CD4-positive, CD25-positive, alpha-beta regulatory T cell (primary cell): Measurements from ENCODE around the gene MYO5B. TPM values are rescaled to one million over a fixed set of nuclear protein-coding genes. Genes with fewer than 3 reads are reported as not detected.
"Not testable (repeated sequence)": the region's sequence is repeated elsewhere in the genome, so short reads cannot be mapped to it uniquely, and the experiment has no call there.

ENCODE experiments used
- ATAC-seq, 2 donors: fragments of 150-1000 bp; cut with Tn5 transposase; one replicate each; pipeline ENCODE4 v1.10.0; 2021; ENCODE audit warnings: low read depth in 2 of 2, moderate number of reproducible peaks in 2 of 2, moderate library complexity in 1 of 2
- DNase-seq, 3 donors: peaks; one replicate each; pipeline versions ENCODE4 v3.0.0 to v3.0.0-alpha.2; 2012 to 2022; ENCODE audit warnings: mixed read lengths in 1 of 3
- H3K27ac ChIP-seq: one replicate; pipeline ENCODE4 v1.7.0; 2013; ENCODE audit warnings: mild to moderate bottlenecking, low read length; ENCODE audit not compliant: insufficient read depth, poor library complexity, severe bottlenecking
- H3K27me3 ChIP-seq: one replicate; pipeline ENCODE4 v1.7.0; 2013; ENCODE audit warnings: low read length; ENCODE audit not compliant: control insufficient read depth, insufficient read depth
- H3K36me3 ChIP-seq: one replicate; pipeline ENCODE4 v1.7.0; 2013; ENCODE audit warnings: mild to moderate bottlenecking, low read length, moderate library complexity; ENCODE audit not compliant: control insufficient read depth, insufficient read depth
- H3K4me1 ChIP-seq: 2 replicates; pipeline ENCODE4 v1.7.0; 2013; ENCODE audit warnings: mild to moderate bottlenecking, low read length; ENCODE audit not compliant: insufficient read depth, control insufficient read depth, poor library complexity, severe bottlenecking
- H3K4me3 ChIP-seq: one replicate; pipeline ENCODE4 v1.7.0; 2013; ENCODE audit warnings: low read depth, mild to moderate bottlenecking, low read length, moderate library complexity
- H3K9me3 ChIP-seq, 2 experiments: 1 replicate in 1 of 2; 2 replicates in 1 of 2; pipeline ENCODE4 v1.7.0; 2013; ENCODE audit warnings: low read length in 2 of 2, mild to moderate bottlenecking in 1 of 2, moderate library complexity in 1 of 2; ENCODE audit not compliant: control insufficient read depth in 2 of 2
- H3K27ac Mint-ChIP-seq, 3 donors: one replicate each; pipeline ENCODE4 v1.8.0; 2020 to 2022; ENCODE audit warnings: mild to moderate bottlenecking in 3 of 3, mixed read lengths in 3 of 3, moderate library complexity in 2 of 3
- H3K27me3 Mint-ChIP-seq: one replicate; pipeline ENCODE4 v1.8.0; 2022; ENCODE audit warnings: mild to moderate bottlenecking, mixed read lengths
- H3K36me3 Mint-ChIP-seq: one replicate; pipeline ENCODE4 v1.8.0; 2020; ENCODE audit warnings: mixed read lengths
- H3K4me1 Mint-ChIP-seq, 4 donors: one replicate each; pipeline ENCODE4 v1.8.0; 2020 to 2022; ENCODE audit warnings: mixed read lengths in 4 of 4, mild to moderate bottlenecking in 1 of 4
- H3K4me3 Mint-ChIP-seq, 4 donors: one replicate each; pipeline ENCODE4 v1.8.0; 2020 to 2022; ENCODE audit warnings: mild to moderate bottlenecking in 4 of 4, mixed read lengths in 4 of 4, moderate library complexity in 3 of 4
- H3K9me3 Mint-ChIP-seq, 7 donors: one replicate each; pipeline ENCODE4 v1.8.0; 2020 to 2022; ENCODE audit warnings: mixed read lengths in 7 of 7, mild to moderate bottlenecking in 3 of 7, moderate library complexity in 2 of 7
- polyA plus RNA-seq, 4 donors: library from polyadenylated mRNA; unstranded; fragments of 300-500 nt; fragmentation: Illumina TruSeq; gene quantifications; one replicate each; pipeline ENCODE4 v1.2.3, GENCODE V29; 2021
- total RNA-seq: library from RNA; stranded (reverse); gene quantifications from one replicate; pipeline ENCODE4 v1.2.3, GENCODE V29; 2022

Gene MYO5B
- total and polyA plus RNA-seq, 5 donors from 2014 or later, result 0.02 to 0.03 TPM; not detected in 3

DNA sequence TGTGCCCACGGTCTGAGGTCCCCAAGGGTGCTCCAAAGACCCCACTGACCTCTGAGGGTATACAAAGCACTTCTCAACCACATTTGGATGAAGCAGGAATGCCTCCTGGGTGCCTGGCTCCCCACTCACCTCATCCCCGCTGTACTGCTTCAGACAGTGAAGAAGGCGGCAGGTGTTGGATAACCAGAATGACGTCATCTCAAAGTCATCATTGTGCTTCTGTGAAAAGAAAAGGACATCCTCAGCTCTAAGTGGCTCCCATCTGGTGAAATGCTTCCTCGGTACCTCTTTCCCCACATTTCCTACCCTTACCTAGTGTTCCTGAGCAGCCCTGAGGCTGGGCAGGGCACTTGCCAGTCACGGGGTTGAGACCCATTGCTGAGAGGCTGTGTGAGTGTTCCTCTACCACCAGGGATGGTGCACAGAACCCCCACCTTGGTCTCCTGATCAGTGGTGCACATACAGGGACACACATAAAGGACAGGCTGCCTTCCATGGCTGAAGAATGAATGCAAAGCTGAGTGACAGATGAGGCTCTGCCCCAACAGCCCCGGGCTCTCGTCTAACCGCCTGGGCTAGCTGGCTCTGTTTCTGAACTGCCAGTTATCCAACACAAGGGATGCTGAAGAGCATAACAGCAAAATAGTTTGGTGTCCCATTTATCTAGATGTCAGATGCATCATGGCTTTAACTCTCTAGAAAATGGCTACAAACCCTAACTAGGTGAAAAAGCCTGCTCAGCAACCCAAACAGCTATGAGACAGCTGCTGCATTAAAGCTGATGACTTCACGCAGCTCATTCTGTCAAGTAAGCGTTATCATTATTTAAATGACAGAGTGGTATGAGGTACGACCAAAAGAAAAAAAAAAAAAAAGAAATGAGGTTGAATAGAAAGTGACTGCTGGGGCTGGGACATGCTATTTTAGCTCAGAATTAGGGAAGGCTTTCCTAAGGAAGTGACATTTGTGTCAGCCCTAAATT, 353.4 kb downstream of the MYO5B start:
- no peaks in the 10 kb centered on the region for H3K4me1 ChIP-seq
- H3K36me3 Mint-ChIP-seq, result no peaks in the 10 kb centered on the region
- peaks cover 5% of the 10 kb centered on the region for H3K27me3 Mint-ChIP-seq
- no peaks in the 10 kb centered on the region for H3K9me3 ChIP-seq
- H3K9me3 Mint-ChIP-seq, result peaks cover 0 to 2% (median 0%) of the 10 kb centered on the region in 7 donors
- peaks cover 0 to 3% (median 0%) of the 10 kb centered on the region in 4 donors for H3K4me1 Mint-ChIP-seq
- no peak overlapping the region for H3K4me3 ChIP-seq
- no peak overlapping the region for H3K27ac Mint-ChIP-seq
- ATAC-seq, result no peak
- H3K27ac ChIP-seq, result no peak overlapping the region
- no peak overlapping the region for H3K4me3 Mint-ChIP-seq
- no peak for DNase-seq
- no peaks in the 10 kb centered on the region for H3K27me3 ChIP-seq
- H3K36me3 ChIP-seq, result no peaks in the 10 kb centered on the region

DNA sequence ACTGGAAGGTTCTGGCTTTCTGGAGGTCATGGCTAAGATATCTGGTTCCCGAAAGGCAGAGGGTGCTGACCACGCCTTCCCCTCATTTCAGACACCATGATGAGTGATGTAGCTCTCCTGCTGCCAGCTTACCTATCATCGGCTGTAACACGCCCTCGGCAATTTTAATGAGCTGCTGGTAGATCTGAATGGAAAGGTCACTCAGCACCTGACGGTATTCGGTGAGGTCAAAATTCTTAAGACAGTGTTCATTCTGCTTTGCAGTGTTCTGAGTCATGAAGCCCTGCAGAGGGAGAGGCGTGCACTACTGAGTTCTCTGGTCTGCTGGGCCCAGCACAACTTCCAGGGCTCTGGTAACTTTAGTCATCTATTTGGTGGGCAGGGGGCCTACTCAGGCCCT, 355.9 kb downstream of the MYO5B start:
- ATAC-seq, result no peak
- peaks cover 0 to 2% (median 0%) of the 10 kb centered on the region in 7 donors for H3K9me3 Mint-ChIP-seq

DNA sequence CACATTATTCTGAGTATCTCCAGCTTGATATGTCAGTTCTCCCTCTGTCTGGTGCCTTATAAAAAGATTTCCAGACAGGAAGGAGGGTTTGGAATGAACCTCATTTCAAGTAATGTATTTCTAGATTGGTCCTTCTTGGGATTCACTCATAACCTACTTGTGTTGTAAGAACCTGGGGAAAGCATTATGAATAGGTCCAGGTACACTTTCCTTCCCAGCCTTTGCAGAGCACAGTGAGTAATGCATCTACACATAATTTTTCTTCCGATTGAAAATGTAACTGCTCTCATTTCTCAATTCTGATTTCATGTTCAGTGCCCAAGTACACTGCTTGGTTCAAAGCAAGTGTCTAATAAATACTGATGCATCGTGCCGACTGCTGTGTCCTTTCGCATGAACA, 356.6 kb downstream of the MYO5B start:
- H3K27me3 Mint-ChIP-seq, result peaks cover 5% of the 10 kb centered on the region
- Histone ChIP-seq H3K36me3 (no peaks in the 10 kb centered on the region), H3K4me1 (no peaks in the 10 kb centered on the region), H3K27ac (no peak overlapping the region), H3K4me3 (no peak overlapping the region), H3K9me3 (no peaks in the 10 kb centered on the region), H3K27me3 (no peaks in the 10 kb centered on the region)
- DNase-seq (no peak), ATAC-seq (no peak)
- H3K4me3 Mint-ChIP-seq, result no peak overlapping the region
- H3K9me3 Mint-ChIP-seq, result peaks cover 0 to 2% (median 0%) of the 10 kb centered on the region in 7 donors
- H3K4me1 Mint-ChIP-seq, result peaks cover 0 to 5% (median 4%) of the 10 kb centered on the region in 4 donors
- H3K27ac Mint-ChIP-seq, result no peak overlapping the region
- H3K36me3 Mint-ChIP-seq, result no peaks in the 10 kb centered on the region

More for the DNA sequence above, 355.9 kb downstream of the MYO5B start:
- no peak for DNase-seq
- H3K4me1 ChIP-seq, result no peaks in the 10 kb centered on the region
- Mint-ChIP-seq H3K4me3 (no peak overlapping the region), H3K4me1 (peaks cover 0 to 5% (median 3%) of the 10 kb centered on the region in 4 donors), H3K36me3 (no peaks in the 10 kb centered on the region), H3K27me3 (peaks cover 5% of the 10 kb centered on the region), H3K27ac (no peak overlapping the region)
- H3K27ac ChIP-seq, result no peak overlapping the region
- H3K9me3 ChIP-seq, result no peaks in the 10 kb centered on the region
- no peaks in the 10 kb centered on the region for H3K36me3 ChIP-seq
- no peaks in the 10 kb centered on the region for H3K27me3 ChIP-seq
- no peak overlapping the region for H3K4me3 ChIP-seq

DNA sequence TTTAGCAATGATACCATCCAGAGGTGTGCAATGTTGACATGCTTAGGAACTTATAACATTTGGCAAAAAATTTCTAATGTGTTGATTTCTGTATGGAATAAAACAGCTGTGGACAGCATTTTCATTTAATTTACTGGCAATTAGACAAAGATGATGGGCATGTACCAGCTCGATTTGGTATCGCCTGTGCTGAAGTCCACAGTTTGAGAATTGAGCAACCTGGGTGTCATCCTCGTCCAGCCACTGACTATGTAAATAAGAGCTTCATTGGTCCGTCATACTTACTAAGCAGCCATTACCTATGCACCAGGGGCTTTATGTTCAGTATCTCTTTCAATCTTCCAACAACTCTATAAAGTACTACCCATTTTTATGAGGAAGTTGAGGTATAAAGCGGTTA, 357.1 kb downstream of the MYO5B start:
- H3K27me3 ChIP-seq, result no peaks in the 10 kb centered on the region
- ATAC-seq (no peak), DNase-seq (no peak)
- no peaks in the 10 kb centered on the region for H3K4me1 ChIP-seq
- no peaks in the 10 kb centered on the region for H3K36me3 ChIP-seq
- Mint-ChIP-seq H3K27me3 (peaks cover 5% of the 10 kb centered on the region), H3K4me3 (no peak overlapping the region), H3K9me3 (peaks cover 0 to 2% (median 0%) of the 10 kb centered on the region in 7 donors), H3K36me3 (no peaks in the 10 kb centered on the region), H3K27ac (no peak overlapping the region), H3K4me1 (peaks cover 0 to 5% (median 4%) of the 10 kb centered on the region in 4 donors)
- no peak overlapping the region for H3K4me3 ChIP-seq
- no peaks in the 10 kb centered on the region for H3K9me3 ChIP-seq
- no peak overlapping the region for H3K27ac ChIP-seq

DNA sequence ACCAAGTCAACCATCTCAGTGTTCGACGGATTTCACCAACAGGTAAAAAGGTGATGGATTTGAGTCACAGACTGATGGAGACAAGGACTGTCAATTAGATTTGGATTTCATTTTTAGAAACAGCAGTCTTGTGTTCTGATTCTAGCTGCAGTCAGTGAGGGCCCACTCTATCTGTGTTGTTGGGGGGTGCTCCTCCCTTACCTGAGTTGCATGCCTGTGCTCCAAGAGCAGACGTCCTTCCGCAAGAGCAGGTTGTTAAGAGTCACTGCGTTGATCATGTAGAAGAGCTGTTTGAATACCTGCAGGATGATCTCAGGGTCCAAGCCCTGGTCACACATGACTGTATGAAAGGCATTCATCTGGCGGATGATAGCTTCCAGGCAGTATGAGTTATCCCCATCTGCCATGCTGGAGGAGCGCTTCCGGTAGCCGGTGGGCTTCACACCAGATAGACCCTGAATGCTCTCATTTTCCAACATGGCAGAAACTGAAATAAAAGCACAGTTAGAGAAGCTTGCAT, 357.6 kb downstream of the MYO5B start:
- not testable (repeated sequence) for H3K4me1 Mint-ChIP-seq, H3K27me3 Mint-ChIP-seq, H3K27ac Mint-ChIP-seq, H3K9me3 Mint-ChIP-seq, H3K4me1 ChIP-seq, H3K36me3 Mint-ChIP-seq, H3K27me3 ChIP-seq, H3K4me3 ChIP-seq, H3K36me3 ChIP-seq, H3K4me3 Mint-ChIP-seq, ATAC-seq, H3K9me3 ChIP-seq, H3K27ac ChIP-seq, DNase-seq

DNA sequence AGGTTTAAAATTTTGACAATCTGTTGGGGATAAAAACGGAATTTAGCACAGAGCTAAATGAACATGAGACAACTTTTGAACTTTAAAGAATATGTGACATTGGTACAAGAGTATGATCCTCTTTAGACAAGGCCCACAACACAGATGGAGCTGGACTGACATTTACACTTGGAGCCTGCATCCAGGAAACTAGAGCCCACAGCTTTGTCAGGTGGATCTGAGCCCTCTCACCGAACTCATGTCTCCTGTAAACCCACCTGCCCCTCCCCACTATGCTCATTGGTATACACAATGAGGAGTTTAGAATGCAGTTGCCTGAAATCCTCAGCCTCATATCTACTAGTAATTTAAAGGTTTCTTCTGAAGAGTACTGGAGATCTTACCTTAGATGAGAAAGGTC, 359.5 kb downstream of the MYO5B start:
- no peaks in the 10 kb centered on the region for H3K9me3 ChIP-seq
- no peaks in the 10 kb centered on the region for H3K36me3 Mint-ChIP-seq
- no peak overlapping the region for H3K4me3 Mint-ChIP-seq
- H3K27ac Mint-ChIP-seq, result no peak overlapping the region
- no peaks in the 10 kb centered on the region for H3K27me3 ChIP-seq
- H3K27me3 Mint-ChIP-seq, result peaks cover 5% of the 10 kb centered on the region
- H3K27ac ChIP-seq, result no peak overlapping the region
- peaks cover 0 to 12% (median 5%) of the 10 kb centered on the region in 4 donors for H3K4me1 Mint-ChIP-seq
- no peak for DNase-seq
- peaks cover 0 to 2% (median 0%) of the 10 kb centered on the region in 7 donors for H3K9me3 Mint-ChIP-seq
- H3K4me3 ChIP-seq, result no peak overlapping the region
- no peaks in the 10 kb centered on the region for H3K36me3 ChIP-seq
- ATAC-seq, result no peak
- no peaks in the 10 kb centered on the region for H3K4me1 ChIP-seq

DNA sequence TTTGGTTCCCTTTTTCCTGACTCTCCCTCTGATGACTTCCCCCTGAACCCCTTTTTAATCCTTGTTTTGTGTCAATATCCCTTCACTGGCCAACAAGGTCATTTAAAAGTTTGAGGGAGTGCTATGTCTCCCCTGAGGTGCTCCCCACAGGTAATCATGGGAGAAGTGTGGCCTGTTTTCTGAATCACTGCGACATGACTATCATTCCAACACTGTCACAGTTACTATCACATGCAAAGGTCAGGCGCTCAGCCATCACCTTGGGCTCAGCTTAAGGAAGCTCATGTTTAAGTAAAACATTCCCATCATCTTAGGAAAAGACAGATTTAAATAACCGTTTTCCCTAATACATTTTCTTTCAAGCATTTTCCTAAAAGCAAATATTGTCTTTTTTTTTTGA, 360.7 kb downstream of the MYO5B start:
- peaks cover 0 to 5% (median 0%) of the 10 kb centered on the region in 7 donors for H3K9me3 Mint-ChIP-seq
- Histone ChIP-seq H3K4me3 (no peak overlapping the region), H3K9me3 (no peaks in the 10 kb centered on the region), H3K4me1 (no peaks in the 10 kb centered on the region), H3K27me3 (no peaks in the 10 kb centered on the region), H3K36me3 (no peaks in the 10 kb centered on the region), H3K27ac (no peak overlapping the region)
- peaks cover 0 to 12% (median 5%) of the 10 kb centered on the region in 4 donors for H3K4me1 Mint-ChIP-seq
- peaks cover 5% of the 10 kb centered on the region for H3K27me3 Mint-ChIP-seq
- H3K4me3 Mint-ChIP-seq, result no peak overlapping the region
- no peak for ATAC-seq
- no peak for DNase-seq
- H3K27ac Mint-ChIP-seq, result no peak overlapping the region
- H3K36me3 Mint-ChIP-seq, result no peaks in the 10 kb centered on the region
